Urinary bladder (tissue), 4 donors: ENCODE results near the gene AIFM3. TPM values are rescaled to one million over a fixed set of nuclear protein-coding genes. Genes with fewer than 3 reads are reported as not detected.
A peak's percentile ranks its signal among the peaks of the same experiment; 100 is the strongest.
"Not testable (repeated sequence)": the region's sequence is repeated elsewhere in the genome, so short reads cannot be mapped to it uniquely, and the experiment has no call there.

Experiments
- DNase-seq: peaks from one replicate; pipeline ENCODE4 v3.0.0-alpha.2; 2015; ENCODE audit errors: extremely low spot score
- H3K27ac ChIP-seq: one replicate; pipeline ENCODE4 v1.5.1; 2013; ENCODE audit warnings: low read depth, mild to moderate bottlenecking, moderate library complexity
- H3K36me3 ChIP-seq: one replicate; pipeline ENCODE4 v1.6.1; 2013; ENCODE audit warnings: mild to moderate bottlenecking, moderate library complexity; ENCODE audit not compliant: insufficient read depth
- H3K4me1 ChIP-seq: one replicate; pipeline ENCODE4 v1.6.1; 2013; ENCODE audit warnings: mild to moderate bottlenecking, moderate library complexity; ENCODE audit not compliant: insufficient read depth
- H3K4me3 ChIP-seq: one replicate; pipeline ENCODE4 v1.5.1; 2013; ENCODE audit warnings: low read depth, low read length
- WGBS: extraction: QIAGEN DNeasy Blood & Tissue Kit; methylation state at CpG from one replicate; pipeline ENCODE4 v1.1.7; 2013; 5-methylcytosine and 5-hydroxymethylcytosine counted together
- polyA plus RNA-seq: library from polyadenylated mRNA; stranded (reverse); fragments of 200-250 nt; gene quantifications from one replicate; pipeline ENCODE4 v1.2.3, GENCODE V29; 2013
- total RNA-seq: library from RNA; depleted of rRNA; stranded (reverse); fragments of >200 nt; gene quantifications from one replicate; pipeline ENCODE4 v1.2.3, GENCODE V29; 2014
- donor health status: healthy with polysubstance abuse.
- donor health status: healthy.

AIFM3 gene
- total and polyA plus RNA-seq, 2 donors, result 0.53 to 2.8 TPM

GRCh38 chr22:20998411-20999336, 31.6 kb downstream of the AIFM3 start:
- no peaks in the 10 kb centered on the region for H3K36me3 ChIP-seq
- DNase-seq, result no peak
- no peak overlapping the region for H3K4me3 ChIP-seq
- no peak overlapping the region for H3K27ac ChIP-seq
- H3K4me1 ChIP-seq, result peaks cover 2% of the 10 kb centered on the region
- 59% methylated on average over 7 of the region's 7 CpGs for WGBS

GRCh38 chr22:20999350-21000206, 32.5 kb downstream of the AIFM3 start:
- WGBS, result 88% methylated on average over 27 of the region's 27 CpGs
- no peak for DNase-seq
- H3K4me3 ChIP-seq, result no peak overlapping the region
- no peak overlapping the region for H3K27ac ChIP-seq
- H3K4me1 ChIP-seq, result peaks cover 2% of the 10 kb centered on the region
- H3K36me3 ChIP-seq, result no peaks in the 10 kb centered on the region

- 45% methylated on average over 22 of the region's 22 CpGs for WGBS
- H3K4me1 ChIP-seq, result peaks cover 2% of the 10 kb centered on the region
- H3K4me3 ChIP-seq, result peak overlapping the region; percentile 75
- H3K36me3 ChIP-seq, result no peaks in the 10 kb centered on the region
- no peak for DNase-seq
- H3K27ac ChIP-seq, result peak overlapping the region; percentile 25
These were observed 33.3 kb downstream of the AIFM3 start for GRCh38 chr22:21000207-21000986.

- 2% methylated on average over 26 of the region's 26 CpGs for WGBS
- no peaks in the 10 kb centered on the region for H3K36me3 ChIP-seq
- no peak for DNase-seq
- H3K4me3 ChIP-seq, result peak overlapping the region; percentile 75
- H3K4me1 ChIP-seq, result peaks cover 2% of the 10 kb centered on the region
- H3K27ac ChIP-seq, result peak overlapping the region; percentile 99
These were observed 34.0 kb downstream of the AIFM3 start for GRCh38 chr22:21000987-21001600.

- Histone ChIP-seq H3K27ac (peak within 1 kb of the TSS; percentile 99), H3K4me1 (peaks cover 2% of the 10 kb centered on the region), H3K4me3 (peak within 1 kb of the TSS; percentile 75), H3K36me3 (no peaks in the 10 kb centered on the region)
- WGBS, result under 1% methylated on average over 83 of the region's 83 CpGs
- DNase-seq, result peak; percentile 87
These were observed 34.7 kb downstream of the AIFM3 start, which contains the start of gene THAP7 for GRCh38 chr22:21001601-21002325. TSS of gene THAP7 (minus strand) at chr22:21002118. CDS start at chr22:21001911, 207 bp downstream.

GRCh38 chr22:21003782-21004181, 36.7 kb downstream of the AIFM3 start:
- Histone ChIP-seq H3K4me3 (no peak overlapping the region), H3K27ac (no peak overlapping the region), H3K4me1 (peaks cover 2% of the 10 kb centered on the region), H3K36me3 (no peaks in the 10 kb centered on the region)
- no peak for DNase-seq
- 70% methylated on average over 4 of the region's 4 CpGs for WGBS

- H3K27ac ChIP-seq, H3K4me1 ChIP-seq, H3K4me3 ChIP-seq, DNase-seq, H3K36me3 ChIP-seq: not testable (repeated sequence)
- 86% methylated on average over 13 of the region's 13 CpGs for WGBS
These were observed 42.2 kb downstream of the AIFM3 start for GRCh38 chr22:21009208-21009607.

GRCh38 chr22:21009638-21010425, 42.8 kb downstream of the AIFM3 start:
- Histone ChIP-seq H3K27ac (no peak overlapping the region), H3K4me3 (no peak overlapping the region), H3K36me3 (no peaks in the 10 kb centered on the region), H3K4me1 (no peaks in the 10 kb centered on the region)
- WGBS, result 51% methylated on average over 10 of the region's 10 CpGs
- DNase-seq, result no peak

- H3K36me3 ChIP-seq, result no peaks in the 10 kb centered on the region
- DNase-seq, result no peak
- WGBS, result 88% methylated on average over 3 of the region's 3 CpGs
- H3K27ac ChIP-seq, result no peak overlapping the region
- H3K4me3 ChIP-seq, result no peak overlapping the region
- H3K4me1 ChIP-seq, result no peaks in the 10 kb centered on the region
These were observed 43.5 kb downstream of the AIFM3 start for GRCh38 chr22:21010426-21011113.

GRCh38 chr22:21012446-21013407, 45.7 kb downstream of the AIFM3 start:
- Histone ChIP-seq H3K36me3 (no peaks in the 10 kb centered on the region), H3K4me1 (no peaks in the 10 kb centered on the region), H3K4me3 (no peak overlapping the region), H3K27ac (no peak overlapping the region)
- DNase-seq, result no peak
- WGBS, result 82% methylated on average over 14 of the region's 14 CpGs
